GM21367 (cell line): ENCODE measurements around the gene C19orf12.

Source experiments
- ATAC-seq: cut with Tn5 transposase; IDR thresholded peaks from one replicate; pipeline ENCODE4 v1.9.1; 2021; ENCODE audit not compliant: unreplicated experiment

The C19orf12 gene

DNA sequence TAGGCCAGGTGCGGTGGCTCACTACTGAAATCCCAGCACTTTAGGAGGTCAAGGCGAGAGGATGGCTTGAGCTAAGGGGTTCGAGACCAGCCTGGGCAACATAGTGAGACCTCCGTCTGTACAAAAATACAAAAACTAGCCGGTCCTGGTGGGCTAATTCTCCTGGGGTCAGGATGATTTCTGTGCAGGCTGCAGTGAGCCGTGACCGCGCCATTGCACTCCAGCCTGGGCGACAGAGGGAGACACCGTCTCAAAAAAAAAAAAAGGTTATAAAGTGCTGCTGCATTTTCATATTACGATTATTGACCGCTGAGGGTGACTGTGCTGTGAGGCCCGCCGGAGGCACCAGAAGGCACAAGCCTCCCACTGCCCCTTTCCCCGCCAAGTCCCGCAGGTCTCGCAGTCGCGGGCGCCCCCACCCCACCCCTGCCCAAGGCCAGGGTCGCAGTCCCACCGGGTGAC, 50.3 kb downstream of the C19orf12 start:
- no peak for ATAC-seq

- no peak for ATAC-seq
These were observed 51.0 kb downstream of the C19orf12 start for GRCh38 chr19:29663861-29664752.

- no peak for ATAC-seq
These were observed 52.3 kb downstream of the C19orf12 start for GRCh38 chr19:29662604-29663404.

- ATAC-seq = no peak
These were observed 52.8 kb downstream of the C19orf12 start for GRCh38 chr19:29662278-29662603.

DNA sequence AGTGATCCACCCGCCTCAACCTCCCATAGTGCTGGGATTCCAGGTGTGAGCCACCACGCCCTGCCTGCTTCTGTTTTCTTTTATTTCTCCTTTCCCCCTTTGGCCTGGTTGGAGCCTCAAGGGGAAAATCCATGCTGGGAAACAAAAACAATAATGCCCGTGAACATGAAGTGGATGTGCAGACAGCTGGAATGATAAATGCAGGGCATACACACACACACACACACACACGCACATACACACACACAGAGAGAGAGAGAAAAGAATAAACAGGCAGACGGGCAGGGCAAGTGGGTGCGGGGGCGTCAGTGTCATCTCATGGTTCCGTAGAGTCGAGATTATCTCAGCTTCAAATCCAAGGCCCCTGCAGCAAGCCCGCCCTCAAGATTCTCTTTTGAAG, 54.2 kb downstream of the C19orf12 start:
- ATAC-seq = no peak

DNA sequence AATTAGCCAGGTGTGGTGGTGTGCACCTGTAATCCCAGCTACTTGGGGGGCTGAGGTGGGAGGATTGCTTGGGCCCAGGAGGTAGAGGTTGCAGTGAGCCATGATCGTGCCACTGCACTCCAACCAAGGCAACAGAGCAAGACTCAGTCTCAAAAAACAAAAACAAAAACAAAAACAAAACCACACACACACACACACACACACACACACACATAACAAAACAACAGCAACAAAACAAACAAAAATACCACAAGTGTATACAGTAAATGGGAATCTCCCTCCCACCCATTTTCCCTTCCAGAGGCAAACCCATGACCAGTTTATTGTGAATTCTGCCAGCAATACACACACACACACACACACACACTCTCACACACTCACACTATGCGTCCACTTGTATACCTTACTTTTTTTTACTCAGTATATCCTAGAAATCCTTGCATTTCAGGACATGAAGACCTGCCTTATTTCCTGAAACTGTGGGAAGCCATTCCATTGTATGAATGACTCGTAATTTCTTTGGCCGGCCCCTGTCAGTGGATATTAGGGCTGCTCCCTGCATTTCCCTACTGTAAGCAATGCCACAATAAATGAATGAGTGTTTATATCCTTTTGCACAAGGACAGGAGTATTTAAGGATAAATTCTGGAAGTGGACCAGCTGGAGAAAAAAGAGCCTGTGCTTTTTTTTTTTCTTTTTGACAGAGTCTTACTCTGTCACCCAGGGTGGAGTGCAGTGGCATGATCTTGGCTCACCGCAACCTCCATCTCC, 56.7 kb downstream of the C19orf12 start:
- no peak for ATAC-seq

DNA sequence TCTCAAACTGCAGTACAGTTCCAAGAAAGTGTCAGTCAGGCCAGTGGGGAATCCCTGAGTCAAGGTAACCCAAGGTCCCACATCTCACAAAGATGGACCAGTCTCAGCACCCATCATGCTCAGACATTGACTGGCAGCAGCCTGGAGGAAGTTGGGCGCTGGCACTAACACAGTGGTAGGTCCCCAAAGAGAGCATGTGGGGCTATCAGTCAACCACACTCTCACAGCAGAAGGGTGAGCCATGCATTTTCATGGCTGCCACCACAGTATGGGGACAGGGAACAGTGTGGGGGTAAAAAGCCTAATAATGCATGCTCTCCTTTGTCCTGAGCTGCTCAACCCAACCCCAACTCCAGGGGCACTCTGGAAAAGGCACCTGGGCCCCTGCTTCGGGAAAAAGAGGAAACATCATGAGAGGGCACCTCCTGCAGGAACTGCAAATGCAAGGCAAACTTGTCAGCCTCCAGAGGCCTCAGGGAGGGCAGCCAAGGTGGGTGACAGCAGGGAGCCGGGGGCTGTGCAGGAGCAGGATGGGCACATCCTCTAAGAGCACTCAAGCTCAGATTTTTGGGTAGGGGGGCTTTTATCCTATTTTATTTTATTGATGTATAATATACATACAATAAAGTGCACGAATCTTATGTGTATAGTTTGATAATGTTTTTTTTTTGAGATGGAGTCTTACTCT, 59.3 kb downstream of the C19orf12 start:
- no peak for ATAC-seq

DNA sequence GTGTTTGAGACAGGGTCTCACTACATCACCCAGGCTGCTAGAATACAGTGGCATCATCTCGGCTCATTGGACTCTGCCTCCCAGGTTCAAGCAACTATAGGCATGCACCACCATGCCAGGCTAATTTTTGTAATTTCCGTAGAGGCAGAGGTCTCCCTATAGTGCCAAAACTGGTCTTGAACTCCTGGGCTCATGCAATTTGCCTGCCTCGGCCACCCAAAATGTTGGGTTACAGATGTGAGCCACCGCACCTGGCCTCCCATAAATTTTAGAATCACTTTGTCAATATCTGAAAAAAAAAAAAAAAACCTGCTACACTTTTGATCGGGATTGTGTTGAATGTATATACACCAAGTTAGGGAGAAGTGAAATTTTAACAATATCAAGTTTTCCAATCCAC, 61.7 kb downstream of the C19orf12 start:
- no peak for ATAC-seq

GRCh38 chr19:29651622-29652394, 63.3 kb downstream of the C19orf12 start:
- no peak for ATAC-seq

- no peak for ATAC-seq
These were observed 64.2 kb downstream of the C19orf12 start for GRCh38 chr19:29650772-29651387.
